HG03039 (cell line): ENCODE data around the gene PPP4C.
A peak's percentile ranks its signal among the peaks of the same experiment; 100 is the strongest.

ENCODE experiments used
- ATAC-seq: cut with Tn5 transposase; IDR thresholded peaks from one replicate; pipeline ENCODE4 v1.9.1; 2021; ENCODE audit warnings: mild to moderate bottlenecking, moderate library complexity; ENCODE audit not compliant: unreplicated experiment

The PPP4C gene

GRCh38 chr16:30054959-30055553, 20.7 kb upstream of the PPP4C start:
- ATAC-seq, result no peak

GRCh38 chr16:30060346-30060745, 15.4 kb upstream of the PPP4C start:
- ATAC-seq, result no peak

GRCh38 chr16:30060836-30061554, 14.8 kb upstream of the PPP4C start:
- no peak for ATAC-seq

- no peak for ATAC-seq
Measured at GRCh38 chr16:30063278-30063892, 12.4 kb upstream of the PPP4C start.

GRCh38 chr16:30063893-30064728, 11.7 kb upstream of the PPP4C start:
- ATAC-seq, result peak; percentile 26

- ATAC-seq, result no peak
Measured at GRCh38 chr16:30064729-30065101, 11.1 kb upstream of the PPP4C start.

GRCh38 chr16:30065102-30065942, 10.5 kb upstream of the PPP4C start, which contains the start of gene ALDOA:
Gene ALDOA, plus strand, starts transcription at chr16:30065760. Its CDS starts 1,138 bp downstream, at chr16:30066898.
- peak; percentile 72 for ATAC-seq

- ATAC-seq, result no peak
Measured at GRCh38 chr16:30065943-30066760, 9.6 kb upstream of the PPP4C start.

- ATAC-seq, result no peak
Measured at GRCh38 chr16:30066761-30067583, 8.8 kb upstream of the PPP4C start.

- no peak for ATAC-seq
Measured at GRCh38 chr16:30067584-30067916, 8.2 kb upstream of the PPP4C start.

- no peak for ATAC-seq
Measured at GRCh38 chr16:30068333-30068732, 7.5 kb upstream of the PPP4C start.

GRCh38 chr16:30068750-30069610, 6.8 kb upstream of the PPP4C start:
- no peak for ATAC-seq

- ATAC-seq, result no peak
Measured at GRCh38 chr16:30069611-30070462, 6.0 kb upstream of the PPP4C start.

GRCh38 chr16:30070490-30070889, 5.3 kb upstream of the PPP4C start:
- no peak for ATAC-seq

- peak; percentile 11 for ATAC-seq
Measured at GRCh38 chr16:30076276-30076791, 540 bp downstream of the PPP4C start.

GRCh38 chr16:30077656-30078055, 1.9 kb downstream of the PPP4C start:
- ATAC-seq, result no peak

GRCh38 chr16:30078744-30079143, 3.0 kb downstream of the PPP4C start:
- no peak for ATAC-seq
